OCI-LY3 (cell line): ENCODE data around the gene PRKCE.

ENCODE experiments used
- H2AFZ ChIP-seq: fragments of 200-600, 300-600 bp; shearing (Covaris generic); 2 replicates; pipeline ENCODE4 v1.6.0; 2014; ENCODE audit warnings: antibody characterized with exemption, low read depth, low read length
- H3K27ac ChIP-seq: fragments of 200-600, 300-600 bp; sonication (generic); 2 replicates; pipeline ENCODE4 v1.5.1; 2014; ENCODE audit warnings: mild to moderate bottlenecking, low read length, moderate library complexity, mixed read lengths
- H3K27me3 ChIP-seq: fragments of 200-600, 300-600 bp; sonication (generic); 2 replicates; pipeline ENCODE4 v1.6.1; 2014; ENCODE audit warnings: low read depth, low read length, mixed read lengths
- H3K36me3 ChIP-seq: fragments of 200-600, 300-600 bp; sonication (generic); replicated peaks from 2 replicates; pipeline ENCODE3; 2014; ENCODE audit warnings: low read depth, low read length, mixed read lengths
- H3K4me1 ChIP-seq: fragments of 300-600, 200-600 bp; sonication (generic); 2 replicates; pipeline ENCODE4 v1.6.1; 2014; ENCODE audit warnings: low read length, mixed read lengths
- H3K4me2 ChIP-seq: fragments of 200-600, 300-600 bp; sonication (generic); 2 replicates; pipeline ENCODE4 v1.6.1; 2014; ENCODE audit warnings: low read length, mixed read lengths
- H3K4me3 ChIP-seq: fragments of 300-600, 200-600 bp; sonication (generic); 2 replicates; pipeline ENCODE4 v1.5.1; 2014; ENCODE audit warnings: antibody characterized with exemption, mild to moderate bottlenecking, low read length, moderate library complexity
- H3K79me2 ChIP-seq: fragments of 300-600, 200-600 bp; shearing (Covaris generic); 2 replicates; pipeline ENCODE4 v1.6.1; 2014; ENCODE audit warnings: mild to moderate bottlenecking, low read length, mixed read lengths
- H3K9ac ChIP-seq: fragments of 300-600, 200-600 bp; shearing (Covaris generic); 2 replicates; pipeline ENCODE4 v1.6.0; 2014; ENCODE audit warnings: mild to moderate bottlenecking, low read length, moderate library complexity
- H3K9me3 ChIP-seq: fragments of 200-600, 300-600 bp; shearing (Covaris generic); 2 replicates; pipeline ENCODE4 v1.6.1; 2014; ENCODE audit warnings: low read length, mixed read lengths; ENCODE audit not compliant: insufficient read depth
- H4K20me1 ChIP-seq: fragments of 200-600, 300-600 bp; sonication (generic); 2 replicates; pipeline ENCODE4 v1.6.1; 2016; ENCODE audit warnings: low read length, mixed read lengths; ENCODE audit not compliant: insufficient read depth
- CTCF ChIP-seq: fragments of 200-600, 300-600 bp; sonication (generic); IDR thresholded peaks from 2 replicates; pipeline ENCODE4 v1.5.1; 2014; ENCODE audit warnings: antibody characterized with exemption, low read length, low read depth
- EZH2phosphoT487 ChIP-seq: fragments of 200-600 bp; shearing (Covaris generic); IDR thresholded peaks from 2 replicates; pipeline ENCODE4 v1.6.1; 2018; ENCODE audit warnings: antibody characterized with exemption, mixed run types, low read depth

Gene PRKCE

GRCh38 chr2:46135228-46135855, 483.9 kb downstream of the PRKCE start:
- no peak overlapping the region for H3K9ac ChIP-seq
- no peaks in the 10 kb centered on the region for H3K4me1 ChIP-seq
- no peak overlapping the region for H3K4me3 ChIP-seq
- H3K27me3 ChIP-seq, result peaks cover 3% of the 10 kb centered on the region; the same call in 1 of the 2 replicates
- no peaks in the 10 kb centered on the region for H3K36me3 ChIP-seq
- no peak overlapping the region for H2AFZ ChIP-seq
- no peaks in the 10 kb centered on the region for H3K79me2 ChIP-seq
- H3K9me3 ChIP-seq, result no peaks in the 10 kb centered on the region
- no peak overlapping the region for H3K27ac ChIP-seq
- H4K20me1 ChIP-seq, result no peaks in the 10 kb centered on the region
- no peak overlapping the region for H3K4me2 ChIP-seq
- TF ChIP-seq CTCF, result no peak
- no peak for TF ChIP-seq EZH2phosphoT487

GRCh38 chr2:46135958-46136357, 484.5 kb downstream of the PRKCE start:
- Histone ChIP-seq H3K9me3 (no peaks in the 10 kb centered on the region), H2AFZ (no peak overlapping the region), H3K4me2 (no peak overlapping the region), H3K36me3 (no peaks in the 10 kb centered on the region), H4K20me1 (no peaks in the 10 kb centered on the region), H3K9ac (no peak overlapping the region), H3K4me1 (no peaks in the 10 kb centered on the region), H3K79me2 (no peaks in the 10 kb centered on the region), H3K27me3 (peaks cover 8% of the 10 kb centered on the region), H3K27ac (no peak overlapping the region), H3K4me3 (no peak overlapping the region)
- TF ChIP-seq CTCF (no peak), EZH2phosphoT487 (no peak)

GRCh38 chr2:46136481-46136880, 485.0 kb downstream of the PRKCE start:
- peaks cover 8% of the 10 kb centered on the region for H3K27me3 ChIP-seq
- no peak overlapping the region for H3K9ac ChIP-seq
- no peak overlapping the region for H3K27ac ChIP-seq
- TF ChIP-seq CTCF (no peak), EZH2phosphoT487 (no peak)
- no peaks in the 10 kb centered on the region for H3K9me3 ChIP-seq
- no peaks in the 10 kb centered on the region for H3K79me2 ChIP-seq
- no peak overlapping the region for H3K4me3 ChIP-seq
- H2AFZ ChIP-seq, result no peak overlapping the region
- H3K4me1 ChIP-seq, result no peaks in the 10 kb centered on the region
- H4K20me1 ChIP-seq, result no peaks in the 10 kb centered on the region
- H3K36me3 ChIP-seq, result no peaks in the 10 kb centered on the region
- H3K4me2 ChIP-seq, result no peak overlapping the region

GRCh38 chr2:46136953-46137352, 485.5 kb downstream of the PRKCE start:
- Histone ChIP-seq H2AFZ (no peak overlapping the region), H3K9ac (no peak overlapping the region), H3K4me1 (no peaks in the 10 kb centered on the region), H3K79me2 (no peaks in the 10 kb centered on the region), H3K36me3 (no peaks in the 10 kb centered on the region), H3K27me3 (peaks cover 8% of the 10 kb centered on the region), H4K20me1 (no peaks in the 10 kb centered on the region), H3K27ac (no peak overlapping the region), H3K9me3 (no peaks in the 10 kb centered on the region), H3K4me3 (no peak overlapping the region), H3K4me2 (no peak overlapping the region)
- TF ChIP-seq EZH2phosphoT487 (no peak), CTCF (no peak)
